ENCODE results near the gene BTBD17. TPM values are rescaled to one million over a fixed set of nuclear protein-coding genes. Genes with fewer than 3 reads are reported as not detected.
A peak's percentile ranks its signal among the peaks of the same experiment; 100 is the strongest.
"Not testable (repeated sequence)": the region's sequence is repeated elsewhere in the genome, so short reads cannot be mapped to it uniquely, and the experiment has no call there.

Gene BTBD17
- total RNA-seq: under 1 TPM in 1 of 2 donors, not detected in 1; 0.22 TPM

- H3K9me3 ChIP-seq: no peaks in the 10 kb centered on the region
- H3K4me1 ChIP-seq: peaks cover 5% of the 10 kb centered on the region
- no peak within 1 kb of the TSS for H3K9ac ChIP-seq (ENCODE audit: low read depth in 2 of 2, low read length in 2 of 2)
- no peak within 1 kb of the TSS for H3K4me3 ChIP-seq
- no peak within 1 kb of the TSS for H3K27ac ChIP-seq
- peaks cover 28% of the 10 kb centered on the region for H3K27me3 ChIP-seq
- intact Hi-C loops (cut with DNase I): loop anchor here (5.0 kb wide), 1 partner anchor 149 kb away; the partner anchor contains the start of gene TTYH2
- DNase-seq: peak; percentile 54
- peak; percentile 59 for TF ChIP-seq CTCF (IDR thresholded peaks at IDR 0.05)
- H3K36me3 ChIP-seq: no peaks in the 10 kb centered on the region
Measured at GRCh38 chr17:74361230-74362068, at the start of gene BTBD17. BTBD17 (minus strand) TSS chr17:74361868; CDS start chr17:74361819, 49 bp downstream.

GRCh38 chr17:74410001-74410443, 48.4 kb upstream of the BTBD17 start:
- no peak overlapping the region for H3K4me3 ChIP-seq

GRCh38 chr17:74408815-74409214, 47.1 kb upstream of the BTBD17 start:
- Histone ChIP-seq H3K27me3 (no peaks in the 10 kb centered on the region), H3K4me1 (no peaks in the 10 kb centered on the region)
- no peak for DNase-seq

More at GRCh38 chr17:74410001-74410443, 48.4 kb upstream of the BTBD17 start:
- H3K4me1 ChIP-seq: no peaks in the 10 kb centered on the region
- TF ChIP-seq CTCF (IDR thresholded peaks at IDR 0.05): no peak
- no peak for DNase-seq
- H3K27me3 ChIP-seq: no peaks in the 10 kb centered on the region
- intact Hi-C loops (cut with DNase I): no loop called here
- H3K27ac ChIP-seq: peak overlapping the region; percentile 32
- no peaks in the 10 kb centered on the region for H3K9me3 ChIP-seq
- no peaks in the 10 kb centered on the region for H3K36me3 ChIP-seq
- H3K9ac ChIP-seq (ENCODE audit: low read depth in 2 of 2, low read length in 2 of 2): no peak overlapping the region

GRCh38 chr17:74408262-74408661, 46.6 kb upstream of the BTBD17 start:
- Histone ChIP-seq H3K27me3 (no peaks in the 10 kb centered on the region), H3K4me3 (no peak overlapping the region), H3K9ac (ENCODE audit: low read depth in 2 of 2, low read length in 2 of 2) (peak overlapping the region in 1 of 2 donors; percentile 12), H3K27ac (no peak overlapping the region), H3K4me1 (no peaks in the 10 kb centered on the region), H3K36me3 (no peaks in the 10 kb centered on the region), H3K9me3 (no peaks in the 10 kb centered on the region)
- DNase-seq: no peak
- TF ChIP-seq CTCF (IDR thresholded peaks at IDR 0.05): no peak
- intact Hi-C loops (cut with DNase I): no loop called here

More at GRCh38 chr17:74408815-74409214, 47.1 kb upstream of the BTBD17 start:
- no peak for TF ChIP-seq CTCF (IDR thresholded peaks at IDR 0.05)
- no peak overlapping the region for H3K4me3 ChIP-seq
- no peaks in the 10 kb centered on the region for H3K9me3 ChIP-seq
- H3K36me3 ChIP-seq: no peaks in the 10 kb centered on the region
- H3K9ac ChIP-seq (ENCODE audit: low read depth in 2 of 2, low read length in 2 of 2): no peak overlapping the region
- intact Hi-C loops (cut with DNase I): no loop called here
- no peak overlapping the region for H3K27ac ChIP-seq

GRCh38 chr17:74407384-74407783, 45.7 kb upstream of the BTBD17 start:
- no peak for DNase-seq
- Histone ChIP-seq H3K4me3 (no peak overlapping the region), H3K9me3 (no peaks in the 10 kb centered on the region), H3K27me3 (no peaks in the 10 kb centered on the region), H3K4me1 (no peaks in the 10 kb centered on the region), H3K27ac (no peak overlapping the region), H3K9ac (ENCODE audit: low read depth in 2 of 2, low read length in 2 of 2) (no peak overlapping the region), H3K36me3 (no peaks in the 10 kb centered on the region)
- no peak for TF ChIP-seq CTCF (IDR thresholded peaks at IDR 0.05)
- intact Hi-C loops (cut with DNase I): no loop called here

GRCh38 chr17:74405311-74405710, 43.6 kb upstream of the BTBD17 start:
- H3K9me3 ChIP-seq; H3K4me3 ChIP-seq; H3K36me3 ChIP-seq; DNase-seq; H3K9ac ChIP-seq (ENCODE audit: low read depth in 2 of 2, low read length in 2 of 2); H3K27ac ChIP-seq; intact Hi-C loops (cut with DNase I); H3K4me1 ChIP-seq; H3K27me3 ChIP-seq: not testable (repeated sequence)

All from colonic mucosa (tissue), 4 donors.